Fibroblast of the conjunctiva (primary cell): Measurements from ENCODE around the gene CEP85.
"Not testable (repeated sequence)": the region's sequence is repeated elsewhere in the genome, so short reads cannot be mapped to it uniquely, and the experiment has no call there.

Experiments used
- DNase-seq: peaks from one replicate; pipeline ENCODE4 v3.0.0-alpha.2; 2010; ENCODE audit warnings: low read depth

Gene CEP85

DNA sequence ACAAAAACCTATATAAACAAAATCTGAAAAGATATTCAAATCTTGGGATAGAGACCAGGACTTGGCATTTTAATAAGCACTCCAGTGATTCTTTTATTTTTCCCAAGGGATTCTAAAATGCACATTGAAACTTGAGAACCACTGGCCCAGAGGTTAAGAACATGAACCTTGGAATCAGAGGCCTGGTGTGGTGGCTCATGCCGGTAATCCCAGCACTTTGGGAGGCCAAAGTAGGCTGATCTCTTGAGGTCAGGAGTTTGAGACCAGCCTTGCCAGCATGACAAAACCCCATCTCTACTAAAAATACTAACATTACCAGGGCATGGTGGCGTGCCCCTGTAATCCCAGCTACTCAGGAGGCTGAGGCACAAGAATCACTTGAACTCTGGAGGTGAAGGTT is 12.9 kb upstream of the CEP85 start:
- no peak for DNase-seq

DNA sequence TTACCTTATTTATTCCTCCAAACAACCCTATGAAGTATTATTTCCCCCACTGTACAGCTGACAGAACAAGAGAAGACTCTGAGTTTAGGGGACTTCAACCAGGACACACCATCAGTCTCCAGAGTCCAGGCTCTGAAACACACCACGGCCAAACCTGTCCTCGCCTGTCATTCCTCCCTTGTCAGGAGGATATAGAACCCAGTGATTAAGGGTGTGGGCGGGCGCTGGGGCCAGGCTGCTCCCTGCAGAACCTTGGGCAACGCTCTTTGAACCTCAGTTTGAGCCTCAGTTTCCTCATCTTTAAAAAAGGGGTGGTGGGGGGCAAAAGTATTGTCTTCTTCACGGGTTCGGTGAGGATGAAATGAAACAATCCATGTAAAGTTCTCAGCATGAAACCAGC is 9.4 kb upstream of the CEP85 start:
- DNase-seq, result no peak

DNA sequence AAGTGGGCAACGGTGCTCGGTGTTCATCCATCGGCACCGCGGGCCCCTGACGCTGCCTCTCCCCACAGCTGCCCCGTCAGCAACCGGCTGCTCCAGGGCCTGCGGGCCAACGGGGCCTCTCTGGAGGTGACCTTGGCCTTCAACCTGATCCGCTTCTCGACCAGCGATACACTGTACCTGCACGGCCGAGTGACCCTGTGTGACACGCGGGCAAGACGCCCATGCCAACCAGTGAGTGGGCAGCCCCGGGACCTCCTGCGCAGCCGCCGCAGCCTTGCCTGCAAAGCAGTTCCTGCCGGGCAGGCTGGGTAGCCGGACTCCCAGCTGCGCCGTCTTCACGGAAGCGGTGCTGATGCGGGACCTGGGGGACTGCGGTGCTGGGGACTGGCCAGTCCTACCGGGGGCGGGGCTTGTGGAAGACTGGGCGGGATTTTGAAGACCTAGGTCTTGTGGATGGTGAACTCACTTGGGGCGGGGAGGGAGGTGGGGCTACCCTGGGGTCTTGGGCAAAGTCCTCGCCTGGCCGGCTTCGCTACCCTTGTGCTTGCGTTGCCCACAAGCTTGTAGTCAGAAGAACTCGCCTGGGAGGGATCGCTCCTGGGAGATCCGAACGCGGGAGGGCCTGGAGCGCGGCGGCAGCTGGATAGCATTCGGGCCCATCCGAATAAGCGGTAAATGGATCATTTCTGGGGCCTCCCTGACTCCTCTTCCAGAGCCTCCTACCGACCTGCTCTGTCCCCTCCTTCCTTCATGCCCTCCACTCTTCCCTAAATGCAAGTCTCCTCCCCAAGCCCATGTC is 8.8 kb upstream of the CEP85 start:
- no peak for DNase-seq

DNA sequence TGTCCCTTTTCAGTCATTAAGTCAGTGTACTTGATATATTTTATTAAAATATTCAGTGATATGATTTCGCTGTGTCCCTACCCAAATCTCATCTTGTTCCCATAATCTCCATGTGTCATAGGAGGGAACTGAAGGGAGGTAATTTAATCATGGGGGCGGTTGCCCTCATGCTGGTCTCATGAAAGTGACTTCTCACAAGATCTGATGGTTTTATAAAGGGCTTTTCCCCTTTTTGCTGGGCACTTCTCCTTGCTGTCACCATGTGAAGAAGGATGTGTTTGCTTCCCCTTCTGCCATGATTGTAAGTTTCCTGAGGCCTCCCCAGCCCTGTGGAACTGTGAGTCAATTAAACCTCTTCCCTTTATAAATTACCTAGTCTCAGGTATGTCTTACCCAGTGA is 3.3 kb upstream of the CEP85 start:
- DNase-seq, result not testable (repeated sequence)

DNA sequence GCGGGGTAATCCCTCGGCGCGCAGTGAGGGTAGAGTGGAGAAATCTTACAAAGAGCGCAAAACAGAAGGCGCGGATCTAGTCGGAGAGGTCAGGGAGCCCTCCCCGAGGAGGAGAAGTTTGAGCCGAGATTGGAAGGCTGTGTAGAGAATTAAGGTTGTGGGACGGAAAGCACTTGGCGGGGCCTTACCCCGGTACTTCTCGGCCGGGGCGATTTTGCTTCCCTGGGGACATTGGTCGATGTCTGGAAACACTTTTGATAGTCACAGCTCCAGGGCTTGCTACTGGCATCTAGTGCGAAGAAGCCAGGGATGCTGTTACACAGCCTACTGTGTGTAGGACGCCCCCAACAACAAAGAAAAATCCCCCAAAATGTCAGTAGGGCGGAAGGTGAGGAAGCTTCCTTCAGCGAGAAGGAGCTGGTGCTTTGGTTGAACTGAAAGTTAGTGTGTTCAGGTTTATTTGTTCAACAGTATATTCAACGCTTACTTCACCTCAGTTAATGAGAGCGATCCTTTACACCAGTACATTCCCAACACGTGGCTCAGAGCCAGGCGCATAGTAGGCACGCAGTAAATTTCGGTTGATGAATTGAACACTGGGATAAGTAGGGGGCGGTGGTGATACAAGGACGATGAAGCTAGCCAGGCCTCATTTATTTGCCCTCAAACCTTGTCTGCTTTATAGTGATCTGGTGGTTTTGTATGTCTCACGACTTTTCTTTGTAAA is 807 bp downstream of the CEP85 start:
- DNase-seq, result no peak

DNA sequence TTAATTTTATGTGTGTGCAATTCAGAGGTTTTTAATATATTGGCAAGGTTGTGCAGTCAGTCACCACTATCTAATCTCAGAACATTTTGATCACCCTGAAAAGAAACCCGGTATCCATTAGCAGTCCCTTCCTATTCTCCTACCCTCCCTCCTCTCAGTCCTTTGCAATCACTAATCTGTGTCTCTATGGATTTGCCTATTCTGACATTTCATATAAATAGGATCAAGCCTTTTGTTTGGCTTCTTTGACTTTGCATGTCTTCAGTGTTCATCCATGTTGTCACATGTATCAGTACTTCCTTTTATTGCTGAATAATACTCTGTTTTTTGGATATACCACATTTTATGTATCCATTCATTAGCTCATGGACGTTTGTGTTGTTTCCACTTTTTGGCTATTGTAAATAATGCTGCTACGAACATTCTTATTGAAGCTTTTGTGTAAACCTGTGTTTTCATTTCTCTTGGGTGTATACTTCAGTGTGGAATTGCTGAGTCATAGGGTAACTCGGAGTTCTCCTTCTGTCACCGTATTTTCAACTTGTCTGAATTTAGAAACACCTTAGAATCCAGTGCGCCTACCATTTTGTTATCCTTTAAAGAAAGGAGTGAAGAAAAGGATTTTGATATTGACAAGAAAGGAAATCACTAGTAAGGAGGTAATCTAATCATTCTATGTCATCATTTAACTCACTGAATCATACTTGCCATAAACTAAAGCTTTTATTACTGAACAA is 3.4 kb downstream of the CEP85 start:
- no peak for DNase-seq

DNA sequence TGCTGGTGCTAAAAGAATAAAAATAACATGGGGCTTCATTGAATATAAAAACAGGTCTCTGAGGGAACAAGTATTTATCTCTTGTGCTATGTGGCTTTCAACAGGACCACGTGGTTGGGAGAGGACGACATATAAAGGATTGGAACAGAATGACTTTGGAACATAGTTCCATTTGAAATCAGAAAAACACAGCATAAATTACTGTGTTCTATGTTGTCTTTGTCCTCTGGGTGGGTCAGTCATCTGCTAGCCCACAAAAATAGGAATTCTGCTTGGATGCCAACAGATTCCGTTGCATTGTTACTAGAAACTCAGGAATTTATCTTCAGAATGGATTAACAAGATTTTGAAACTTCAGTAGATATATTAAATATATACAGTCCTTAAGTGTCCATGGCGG is 5.9 kb downstream of the CEP85 start:
- DNase-seq, result no peak

DNA sequence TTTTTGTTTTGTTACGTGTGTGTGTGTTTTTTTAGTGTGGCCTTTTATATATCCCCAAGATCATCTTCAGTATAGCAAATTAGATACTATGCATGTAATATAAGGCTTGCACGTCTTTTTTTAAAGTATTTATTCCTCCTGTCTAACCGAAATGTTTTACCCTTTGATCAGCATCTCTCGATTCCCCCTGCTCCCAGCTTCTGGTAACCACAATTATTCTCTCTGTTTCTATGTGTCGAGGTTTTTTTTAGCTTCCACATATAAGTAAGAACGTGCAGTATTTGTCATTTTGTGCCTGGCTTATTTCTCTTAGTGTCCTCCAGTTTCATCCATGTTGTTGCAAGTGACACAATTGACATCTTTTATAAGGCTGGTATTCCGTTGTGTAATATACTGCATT is 18.7 kb downstream of the CEP85 start:
- no peak for DNase-seq

DNA sequence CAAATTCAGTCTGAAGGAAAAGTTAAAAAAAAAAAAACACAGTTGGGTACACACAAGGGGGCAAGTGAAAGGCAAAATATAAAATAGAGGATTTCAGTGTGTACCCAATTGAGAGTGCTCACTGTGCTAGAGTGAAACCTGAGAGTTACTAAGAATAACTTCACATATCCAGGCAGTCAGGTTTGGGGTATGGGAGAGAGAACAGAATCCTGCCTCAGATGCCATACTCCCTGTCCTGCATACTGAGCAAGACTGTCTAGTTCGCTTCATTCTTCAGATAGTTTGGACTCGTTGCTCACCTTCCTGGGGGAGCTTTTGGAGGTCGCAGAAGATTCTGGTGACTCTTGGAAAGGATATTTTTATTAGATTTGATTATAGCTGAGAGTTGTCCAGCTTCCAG is 20.4 kb downstream of the CEP85 start:
- no peak for DNase-seq

DNA sequence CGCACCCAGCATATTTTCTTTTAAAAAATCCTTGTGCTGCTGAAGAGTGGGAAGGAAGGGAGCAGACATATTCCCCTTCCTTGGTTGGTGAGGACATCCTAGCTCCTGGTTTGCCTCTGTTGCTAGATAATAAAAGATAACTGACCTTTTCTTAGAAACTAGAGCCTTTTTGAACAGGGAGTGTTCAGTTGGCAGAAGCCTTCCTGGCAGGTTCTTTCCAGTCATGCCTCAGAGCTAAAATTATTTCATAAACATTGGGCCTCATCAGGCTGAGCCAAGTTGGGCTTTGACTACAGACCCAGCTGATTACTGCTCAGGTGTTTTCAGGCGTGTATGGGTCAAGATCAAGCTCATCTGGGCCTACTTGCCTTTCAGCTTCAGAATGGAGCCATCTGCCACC is 23.2 kb downstream of the CEP85 start:
- no peak for DNase-seq

DNA sequence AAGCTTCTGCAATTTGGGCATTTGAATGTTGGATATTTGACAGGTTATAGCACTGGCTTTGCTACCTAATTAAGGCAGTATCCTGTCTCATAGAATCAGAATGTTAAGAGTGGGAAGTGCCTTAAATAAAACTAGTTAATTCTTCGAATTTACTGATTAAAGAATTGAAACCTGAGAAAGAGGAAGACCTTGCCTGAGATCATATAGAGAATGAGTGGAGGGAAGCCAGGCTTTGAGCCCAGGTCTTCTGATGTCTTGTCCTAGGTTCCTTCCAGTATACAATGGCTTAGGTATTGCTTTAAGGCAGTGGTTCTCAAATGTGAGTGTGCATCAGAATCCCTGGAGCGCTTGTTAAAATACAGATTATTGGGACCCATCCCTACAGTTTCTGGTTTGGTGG is 25.0 kb downstream of the CEP85 start:
- DNase-seq, result no peak

DNA sequence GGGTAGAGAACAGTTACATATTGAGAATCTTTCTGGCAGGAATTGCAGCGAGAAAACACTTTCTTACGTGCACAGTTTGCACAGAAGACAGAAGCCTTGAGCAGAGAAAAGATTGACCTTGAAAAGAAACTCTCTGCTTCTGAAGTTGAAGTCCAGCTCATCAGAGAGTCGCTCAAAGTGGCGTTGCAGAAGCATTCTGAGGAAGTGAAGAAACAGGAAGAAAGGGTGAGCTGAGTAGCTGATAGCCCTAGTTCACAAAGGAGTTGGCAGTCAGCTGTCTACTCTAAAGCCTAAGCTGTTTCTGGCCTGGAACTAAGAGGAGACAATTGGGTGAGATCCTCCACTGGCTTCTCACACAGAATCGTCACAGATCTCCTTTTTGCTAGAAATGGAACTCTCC is 25.6 kb downstream of the CEP85 start:
- no peak for DNase-seq

DNA sequence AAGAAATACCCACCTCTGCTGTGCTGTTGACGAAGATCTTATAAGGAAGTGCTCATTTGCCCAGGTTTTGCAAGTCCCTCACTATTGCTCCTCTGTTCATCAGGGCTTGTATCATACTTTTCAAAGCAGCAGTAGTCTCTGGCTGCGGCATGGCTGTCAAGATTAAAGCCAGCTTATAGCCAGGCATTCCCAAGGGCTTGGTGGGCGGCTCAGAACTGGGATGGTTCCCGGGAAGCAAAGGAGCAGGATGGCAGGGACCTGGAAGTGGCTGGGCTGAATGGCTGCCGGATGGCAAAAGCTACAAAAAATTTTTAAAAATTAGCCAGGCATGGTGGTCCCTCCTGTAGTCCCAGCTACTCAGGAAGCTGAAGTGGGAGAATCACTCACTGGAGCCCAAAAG is 29.2 kb downstream of the CEP85 start:
- DNase-seq, result no peak

DNA sequence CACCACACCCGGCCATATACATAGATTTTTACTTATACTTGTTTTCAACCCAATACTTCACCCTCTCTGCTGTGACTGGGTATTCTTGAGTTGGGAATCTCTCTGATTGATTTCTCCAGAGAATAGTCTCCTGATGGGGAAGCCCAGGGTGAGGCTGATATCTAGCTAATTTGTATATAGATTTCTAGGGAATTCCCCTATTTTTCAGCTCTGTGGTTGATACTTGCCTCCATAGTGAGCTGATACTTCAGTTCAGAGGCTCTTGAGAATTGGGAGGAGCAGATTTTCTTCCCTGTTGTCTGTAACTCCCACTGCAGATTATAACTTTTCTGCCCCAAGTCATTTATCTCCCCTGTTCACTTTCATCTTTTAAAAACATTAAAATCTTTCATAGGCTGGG is 31.4 kb downstream of the CEP85 start:
- no peak for DNase-seq

DNA sequence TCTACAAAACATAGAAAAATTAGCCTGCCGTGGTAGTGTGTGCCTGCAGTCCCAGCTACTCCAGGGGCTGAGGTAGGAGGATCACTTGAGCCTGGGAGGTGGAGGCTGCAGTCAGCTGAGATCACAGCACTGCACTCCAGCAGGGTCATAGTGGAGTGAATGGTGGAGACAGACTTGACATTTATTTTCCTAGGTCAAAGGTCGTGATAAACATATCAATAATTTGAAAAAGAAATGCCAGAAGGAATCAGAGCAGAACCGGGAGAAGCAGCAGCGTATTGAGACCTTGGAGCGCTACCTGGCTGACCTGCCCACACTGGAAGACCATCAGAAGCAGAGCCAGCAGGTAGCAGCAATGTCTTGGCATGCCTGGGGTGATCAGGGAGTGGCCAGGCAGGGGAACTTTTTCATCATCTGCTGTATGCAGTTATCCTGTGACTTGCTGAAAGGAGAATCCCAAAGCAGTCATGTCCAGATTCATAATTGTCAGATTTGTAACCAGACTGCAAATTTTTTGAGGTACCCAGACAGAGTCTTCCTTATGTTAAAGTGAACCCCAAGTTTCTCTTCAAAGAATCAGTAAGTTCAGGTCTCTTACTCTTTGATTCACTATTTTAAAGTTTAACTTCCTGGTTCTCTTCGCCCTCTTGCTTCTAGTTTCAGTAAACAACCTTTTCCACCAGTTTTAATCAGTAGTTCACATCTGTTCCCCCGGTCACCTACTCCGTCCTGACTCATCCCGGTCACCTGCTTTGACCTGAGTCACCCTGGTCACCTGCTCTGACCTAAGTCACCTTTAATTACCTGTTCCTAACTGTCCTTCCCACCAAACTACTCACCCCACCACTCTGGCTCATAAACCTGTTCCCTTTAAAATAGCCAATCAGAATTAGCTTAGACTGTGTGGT is 34.5 kb downstream of the CEP85 start:
- no peak for DNase-seq

DNA sequence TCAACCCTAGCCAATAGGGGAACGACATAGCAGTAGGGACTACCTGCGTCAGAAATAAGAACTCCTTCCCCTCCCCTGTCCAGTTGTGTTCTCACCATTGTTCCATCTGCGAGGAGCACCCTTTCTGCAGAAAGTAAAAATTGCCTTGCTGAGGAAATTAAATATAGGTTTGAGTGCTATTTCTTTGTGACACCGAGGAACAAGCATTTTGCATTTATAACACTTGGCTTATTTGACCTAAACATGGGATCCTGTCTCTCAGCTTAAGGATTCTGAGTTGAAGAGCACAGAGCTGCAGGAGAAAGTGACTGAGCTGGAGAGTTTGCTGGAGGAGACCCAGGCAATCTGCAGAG is 35.2 kb downstream of the CEP85 start:
- DNase-seq, result no peak

DNA sequence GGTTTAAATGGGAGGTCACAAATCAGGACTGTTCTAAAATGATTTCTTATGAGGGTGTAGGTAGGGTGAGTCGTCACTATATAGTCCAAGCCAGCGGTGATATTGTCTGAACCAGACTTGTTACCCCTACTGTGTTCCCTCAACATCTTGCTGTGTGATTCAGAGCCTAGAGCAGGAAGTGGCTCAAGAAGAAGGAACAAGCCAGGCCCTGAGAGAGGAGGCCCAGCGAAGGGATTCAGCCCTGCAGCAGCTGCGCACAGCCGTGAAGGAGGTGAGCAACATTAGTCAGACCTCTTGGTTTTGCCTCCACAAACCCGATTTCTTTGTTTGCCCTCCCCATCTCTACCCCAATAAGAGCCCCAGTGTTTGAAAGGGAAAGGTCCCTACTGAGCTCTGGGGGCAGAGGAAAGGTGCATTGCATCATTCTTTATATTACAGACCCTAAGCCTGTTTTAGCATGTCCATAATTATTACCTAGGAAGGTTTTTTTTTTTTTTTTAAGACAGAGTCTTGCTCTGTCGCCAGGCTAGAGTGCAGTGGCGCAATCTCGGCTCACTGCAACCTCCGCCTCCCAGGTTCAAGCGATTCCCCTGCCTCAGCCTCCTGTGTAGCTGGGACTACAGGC is 40.9 kb downstream of the CEP85 start:
- DNase-seq, result no peak

DNA sequence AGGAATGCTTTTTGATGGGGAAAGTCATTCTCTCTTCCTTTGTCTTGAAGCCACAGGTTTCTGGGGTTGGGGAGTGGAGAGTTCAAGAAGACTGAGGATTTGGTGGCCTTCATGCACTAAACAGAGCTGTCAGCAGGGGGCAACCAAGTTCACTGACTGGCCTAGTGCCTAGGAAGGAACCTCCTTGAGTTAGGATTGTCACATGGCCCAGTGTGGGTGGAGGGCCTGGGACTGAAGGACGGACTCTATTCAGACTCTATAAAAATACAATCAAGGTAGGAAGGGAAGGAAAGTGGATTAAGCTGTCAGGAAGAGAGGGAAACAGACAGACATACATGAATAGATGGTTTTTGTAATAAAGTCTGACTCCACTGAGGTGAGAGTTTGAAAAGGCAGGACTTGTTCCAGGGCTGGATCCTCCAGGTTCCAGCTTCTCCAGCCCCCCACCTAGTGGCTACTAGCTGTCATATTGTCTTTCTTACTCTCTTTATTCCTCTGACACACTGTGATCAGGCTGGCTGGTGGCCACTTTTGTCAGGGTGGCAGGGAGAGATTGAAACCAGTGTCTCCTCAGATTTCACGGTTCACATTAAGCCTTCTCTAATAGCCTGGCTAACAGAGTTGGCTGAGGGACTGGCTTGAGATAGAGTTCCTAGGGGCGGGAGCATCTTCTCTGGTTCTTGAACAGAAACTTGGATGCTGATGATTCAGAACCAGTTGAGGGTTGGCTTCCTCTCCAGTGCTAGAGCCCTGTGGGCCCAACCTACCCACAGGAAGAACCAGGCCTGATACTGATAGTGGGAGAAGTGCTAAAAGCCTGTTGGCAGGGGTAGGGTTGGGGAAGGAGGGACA is 41.8 kb downstream of the CEP85 start:
- peak; percentile 95 for DNase-seq

DNA sequence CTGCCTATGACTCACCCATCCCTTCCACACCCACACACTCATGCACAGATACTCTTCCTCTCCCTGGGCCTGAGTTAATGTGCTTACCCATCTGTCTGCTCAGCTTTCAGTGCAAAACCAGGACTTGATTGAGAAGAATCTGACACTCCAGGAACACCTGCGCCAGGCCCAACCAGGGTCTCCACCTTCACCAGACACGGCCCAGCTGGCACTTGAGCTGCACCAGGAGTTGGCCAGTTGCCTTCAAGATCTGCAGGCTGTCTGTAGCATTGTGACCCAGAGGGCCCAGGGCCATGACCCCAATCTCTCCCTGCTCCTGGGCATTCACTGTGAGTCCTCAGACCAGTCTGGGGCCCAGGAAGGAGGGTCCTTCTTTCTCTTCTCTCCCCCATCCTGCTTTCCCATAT is 42.4 kb downstream of the CEP85 start:
- no peak for DNase-seq

DNA sequence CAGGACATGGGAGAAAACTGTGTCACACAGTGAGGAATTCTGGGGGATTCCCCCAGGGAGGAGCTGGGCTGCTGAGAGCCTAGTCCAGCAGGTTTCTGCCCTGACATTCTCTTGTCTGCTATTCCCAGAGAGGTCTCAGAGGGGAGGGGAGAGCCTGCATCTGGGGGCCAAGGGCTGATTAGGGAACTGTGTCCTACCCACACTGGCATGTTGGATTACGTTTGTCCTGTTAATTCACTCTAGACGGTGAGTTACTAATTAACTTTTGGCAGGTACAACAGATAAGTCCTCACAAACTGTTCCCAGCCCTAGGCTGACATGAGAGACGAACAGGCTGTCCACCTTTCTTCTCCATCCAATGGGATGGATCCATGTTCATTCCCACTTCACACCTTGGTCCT is 43.3 kb downstream of the CEP85 start:
- no peak for DNase-seq

DNA sequence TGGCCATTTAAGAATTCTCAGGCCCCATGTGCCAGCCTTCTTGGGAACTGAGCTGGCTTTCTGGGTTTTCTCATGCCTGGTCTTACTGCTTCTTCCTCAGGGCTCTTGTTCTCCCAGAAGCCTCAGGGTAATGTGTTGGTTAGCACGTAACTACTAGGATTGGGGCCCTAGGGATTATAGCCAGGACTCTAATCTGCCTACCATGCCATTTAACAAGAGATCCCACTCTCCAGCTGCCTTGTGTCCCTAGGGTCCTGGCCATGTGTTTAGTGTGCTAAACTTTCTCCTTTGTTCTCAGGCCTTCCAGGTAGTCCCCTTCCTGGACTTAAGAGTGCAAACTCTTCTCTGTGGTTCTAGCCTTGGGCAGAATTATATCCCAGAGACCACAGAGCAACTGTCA is 43.7 kb downstream of the CEP85 start:
- no peak for DNase-seq
